Measurements from ENCODE around the gene RPRD1A. TPM values are rescaled to one million over a fixed set of nuclear protein-coding genes. Genes with fewer than 3 reads are reported as not detected.

The RPRD1A gene
- total and polyA plus RNA-seq, 9 of the 15 experiments (the other 6 are each of a cell fraction or from before 2014, with no cell fraction given) = 30.2 to 142 (median 66.0) TPM

DNA sequence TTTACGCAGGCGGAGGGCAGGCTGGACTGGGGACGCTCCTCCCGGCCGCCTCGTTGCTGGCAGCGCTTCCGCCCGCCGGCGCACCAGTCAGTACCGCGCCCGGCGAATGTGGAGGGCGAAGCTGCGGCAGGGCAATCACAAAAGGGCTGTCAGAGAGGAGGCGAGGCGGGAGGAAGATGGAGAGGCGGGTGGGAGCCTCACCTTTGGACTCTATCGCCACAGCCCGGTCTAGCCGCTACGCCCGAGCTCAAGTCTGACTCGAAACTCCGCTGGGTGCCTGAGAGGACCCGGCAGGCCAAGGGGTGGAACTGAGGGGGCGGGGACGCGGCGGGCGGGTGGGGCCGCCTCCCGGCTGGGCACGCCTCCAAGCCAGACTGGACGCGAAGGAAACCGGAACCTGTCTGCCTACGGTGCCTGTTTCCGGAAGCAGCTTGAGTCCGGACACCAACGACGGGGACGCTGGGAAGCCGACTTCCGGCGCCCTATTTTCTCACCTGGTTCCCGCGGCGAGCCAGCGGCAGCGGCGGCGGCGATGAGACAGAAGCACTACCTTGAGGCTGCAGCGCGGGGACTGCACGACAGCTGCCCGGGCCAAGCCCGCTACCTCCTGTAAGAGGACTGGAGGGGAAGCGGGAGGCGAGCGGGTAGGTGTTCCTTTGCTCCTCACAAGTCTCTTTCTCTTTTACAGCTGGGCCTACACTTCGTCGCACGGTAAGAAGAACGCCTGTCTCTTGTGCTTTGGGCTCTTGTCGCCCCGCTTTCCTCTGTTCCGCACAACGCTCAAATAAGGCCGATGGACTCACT is 95.0 kb downstream of the RPRD1A start, which contains the start of gene RMP24 (continued):
- TF ChIP-seq, protein P1, sequence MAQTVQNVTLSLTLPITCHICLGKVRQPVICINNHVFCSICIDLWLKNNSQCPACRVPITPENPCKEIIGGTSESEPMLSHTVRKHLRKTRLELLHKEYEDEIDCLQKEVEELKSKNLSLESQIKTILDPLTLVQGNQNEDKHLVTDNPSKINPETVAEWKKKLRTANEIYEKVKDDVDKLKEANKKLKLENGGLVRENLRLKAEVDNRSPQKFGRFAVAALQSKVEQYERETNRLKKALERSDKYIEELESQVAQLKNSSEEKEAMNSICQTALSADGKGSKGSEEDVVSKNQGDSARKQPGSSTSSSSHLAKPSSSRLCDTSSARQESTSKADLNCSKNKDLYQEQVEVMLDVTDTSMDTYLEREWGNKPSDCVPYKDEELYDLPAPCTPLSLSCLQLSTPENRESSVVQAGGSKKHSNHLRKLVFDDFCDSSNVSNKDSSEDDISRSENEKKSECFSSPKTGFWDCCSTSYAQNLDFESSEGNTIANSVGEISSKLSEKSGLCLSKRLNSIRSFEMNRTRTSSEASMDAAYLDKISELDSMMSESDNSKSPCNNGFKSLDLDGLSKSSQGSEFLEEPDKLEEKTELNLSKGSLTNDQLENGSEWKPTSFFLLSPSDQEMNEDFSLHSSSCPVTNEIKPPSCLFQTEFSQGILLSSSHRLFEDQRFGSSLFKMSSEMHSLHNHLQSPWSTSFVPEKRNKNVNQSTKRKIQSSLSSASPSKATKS (CRISPR knock-in tag; IDR thresholded peaks at IDR 0.05) = no peak
- peak; percentile 35; the same call in 1 of the 2 replicates for TF ChIP-seq MYNN (IDR thresholded peaks at IDR 0.05)
- no peak for TF ChIP-seq MYNN (CRISPR knock-in tag; IDR thresholded peaks at IDR 0.05)
- TF ChIP-seq, protein P2, sequence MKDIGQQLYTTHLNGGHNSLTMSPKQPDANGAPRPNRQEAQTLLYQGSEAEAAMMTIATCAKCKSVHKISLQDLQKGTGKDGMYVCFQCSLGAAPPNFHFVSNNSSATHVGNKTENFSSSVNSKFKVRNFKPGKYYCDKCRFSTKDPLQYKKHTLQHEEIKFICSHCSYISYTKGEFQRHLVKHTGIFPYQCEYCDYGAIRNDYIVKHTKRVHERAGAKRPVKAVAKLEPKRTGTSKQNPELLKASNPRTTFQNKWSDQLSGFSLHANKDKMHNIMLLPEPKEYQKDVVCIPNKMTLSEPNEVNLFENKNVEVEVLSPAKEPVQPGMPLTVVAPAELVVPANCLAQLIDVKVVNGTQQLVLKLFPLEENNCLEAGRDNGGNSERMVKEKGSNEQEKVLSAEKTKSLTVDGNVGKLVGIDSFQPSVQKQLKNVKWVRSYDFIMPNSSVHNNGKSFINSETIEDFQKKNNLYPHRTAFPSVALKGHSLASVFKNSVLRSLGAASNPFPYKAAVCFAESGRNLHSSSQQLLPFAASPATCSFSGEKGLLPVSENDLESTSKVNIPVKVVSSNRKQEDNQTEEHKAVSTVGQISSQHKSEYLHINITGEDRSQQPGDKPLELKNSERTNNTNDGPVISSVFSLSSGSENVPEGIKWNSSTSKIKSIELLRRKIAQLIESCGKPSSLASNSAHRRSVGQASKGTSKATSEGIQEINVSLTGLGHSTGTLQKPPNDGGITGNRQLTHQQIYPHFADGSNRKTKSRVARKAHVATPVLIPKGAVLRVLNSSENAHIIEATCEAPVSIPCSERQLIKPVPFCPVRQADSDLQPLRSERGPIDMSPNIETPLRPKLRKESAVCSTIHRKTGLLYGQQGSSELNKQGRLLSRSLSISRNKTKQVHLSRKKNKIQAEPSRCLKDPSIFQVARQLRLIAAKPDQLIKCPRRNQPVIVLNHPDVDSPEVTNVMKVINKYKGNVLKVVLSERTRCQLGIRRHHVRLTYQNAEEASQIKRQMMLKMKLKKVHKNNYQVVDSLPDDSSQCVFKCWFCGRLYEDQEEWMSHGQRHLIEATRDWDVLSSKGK (CRISPR knock-in tag; IDR thresholded peaks at IDR 0.05) = no peak
- TF ChIP-seq, protein P3, sequence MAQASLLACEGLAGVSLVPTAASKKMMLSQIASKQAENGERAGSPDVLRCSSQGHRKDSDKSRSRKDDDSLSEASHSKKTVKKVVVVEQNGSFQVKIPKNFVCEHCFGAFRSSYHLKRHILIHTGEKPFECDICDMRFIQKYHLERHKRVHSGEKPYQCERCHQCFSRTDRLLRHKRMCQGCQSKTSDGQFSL (CRISPR knock-in tag; IDR thresholded peaks at IDR 0.05) = no peak
- TF ChIP-seq, protein P3 (tag; IDR thresholded peaks at IDR 0.05) = no peak
- no peak for TF ChIP-seq ZNF551 (CRISPR knock-in tag; IDR thresholded peaks at IDR 0.05)
- TF ChIP-seq, protein P4, sequence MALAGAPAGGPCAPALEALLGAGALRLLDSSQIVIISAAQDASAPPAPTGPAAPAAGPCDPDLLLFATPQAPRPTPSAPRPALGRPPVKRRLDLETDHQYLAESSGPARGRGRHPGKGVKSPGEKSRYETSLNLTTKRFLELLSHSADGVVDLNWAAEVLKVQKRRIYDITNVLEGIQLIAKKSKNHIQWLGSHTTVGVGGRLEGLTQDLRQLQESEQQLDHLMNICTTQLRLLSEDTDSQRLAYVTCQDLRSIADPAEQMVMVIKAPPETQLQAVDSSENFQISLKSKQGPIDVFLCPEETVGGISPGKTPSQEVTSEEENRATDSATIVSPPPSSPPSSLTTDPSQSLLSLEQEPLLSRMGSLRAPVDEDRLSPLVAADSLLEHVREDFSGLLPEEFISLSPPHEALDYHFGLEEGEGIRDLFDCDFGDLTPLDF (CRISPR knock-in tag; IDR thresholded peaks at IDR 0.05) = no peak
- TF ChIP-seq ZNF561 (CRISPR knock-in tag; conservative IDR thresholded peaks at IDR 0.05) = no peak
- TF ChIP-seq MAFF (IDR thresholded peaks at IDR 0.05; ENCODE audit: low read length) = no peak; the same call in 1 of the 2 replicates
- TF ChIP-seq BCOR (IDR thresholded peaks at IDR 0.05) = no peak
- TF ChIP-seq SMAD1 (IDR thresholded peaks at IDR 0.05; ENCODE audit: low read depth, low read length, partially characterized antibody) = no peak
- TF ChIP-seq, protein P5, sequence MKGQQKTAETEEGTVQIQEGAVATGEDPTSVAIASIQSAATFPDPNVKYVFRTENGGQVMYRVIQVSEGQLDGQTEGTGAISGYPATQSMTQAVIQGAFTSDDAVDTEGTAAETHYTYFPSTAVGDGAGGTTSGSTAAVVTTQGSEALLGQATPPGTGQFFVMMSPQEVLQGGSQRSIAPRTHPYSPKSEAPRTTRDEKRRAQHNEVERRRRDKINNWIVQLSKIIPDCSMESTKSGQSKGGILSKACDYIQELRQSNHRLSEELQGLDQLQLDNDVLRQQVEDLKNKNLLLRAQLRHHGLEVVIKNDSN (CRISPR knock-in tag; IDR thresholded peaks at IDR 0.05) = no peak
- TF ChIP-seq, protein P6, sequence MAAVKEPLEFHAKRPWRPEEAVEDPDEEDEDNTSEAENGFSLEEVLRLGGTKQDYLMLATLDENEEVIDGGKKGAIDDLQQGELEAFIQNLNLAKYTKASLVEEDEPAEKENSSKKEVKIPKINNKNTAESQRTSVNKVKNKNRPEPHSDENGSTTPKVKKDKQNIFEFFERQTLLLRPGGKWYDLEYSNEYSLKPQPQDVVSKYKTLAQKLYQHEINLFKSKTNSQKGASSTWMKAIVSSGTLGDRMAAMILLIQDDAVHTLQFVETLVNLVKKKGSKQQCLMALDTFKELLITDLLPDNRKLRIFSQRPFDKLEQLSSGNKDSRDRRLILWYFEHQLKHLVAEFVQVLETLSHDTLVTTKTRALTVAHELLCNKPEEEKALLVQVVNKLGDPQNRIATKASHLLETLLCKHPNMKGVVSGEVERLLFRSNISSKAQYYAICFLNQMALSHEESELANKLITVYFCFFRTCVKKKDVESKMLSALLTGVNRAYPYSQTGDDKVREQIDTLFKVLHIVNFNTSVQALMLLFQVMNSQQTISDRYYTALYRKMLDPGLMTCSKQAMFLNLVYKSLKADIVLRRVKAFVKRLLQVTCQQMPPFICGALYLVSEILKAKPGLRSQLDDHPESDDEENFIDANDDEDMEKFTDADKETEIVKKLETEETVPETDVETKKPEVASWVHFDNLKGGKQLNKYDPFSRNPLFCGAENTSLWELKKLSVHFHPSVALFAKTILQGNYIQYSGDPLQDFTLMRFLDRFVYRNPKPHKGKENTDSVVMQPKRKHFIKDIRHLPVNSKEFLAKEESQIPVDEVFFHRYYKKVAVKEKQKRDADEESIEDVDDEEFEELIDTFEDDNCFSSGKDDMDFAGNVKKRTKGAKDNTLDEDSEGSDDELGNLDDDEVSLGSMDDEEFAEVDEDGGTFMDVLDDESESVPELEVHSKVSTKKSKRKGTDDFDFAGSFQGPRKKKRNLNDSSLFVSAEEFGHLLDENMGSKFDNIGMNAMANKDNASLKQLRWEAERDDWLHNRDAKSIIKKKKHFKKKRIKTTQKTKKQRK (IDR thresholded peaks at IDR 0.05; ENCODE audit: borderline replicate concordance, low read depth, low read length) = no peak
- no peak for TF ChIP-seq ZNF124 (CRISPR knock-in tag; IDR thresholded peaks at IDR 0.05)
- no peak for TF ChIP-seq HDAC2 (IDR thresholded peaks at IDR 0.05)
